ENCODE results near the gene INSRR.

Gene INSRR

GRCh38 chr1:156833603-156834002 is 25.3 kb downstream of the INSRR start:
- no peak for DNase-seq (ENCODE audit: low spot score)
- no peak overlapping the region for H3K4me3 ChIP-seq
- no peak for TF ChIP-seq CTCF (IDR thresholded peaks at IDR 0.05)

GRCh38 chr1:156832434-156832833 is 26.5 kb downstream of the INSRR start:
- DNase-seq (ENCODE audit: low spot score): no peak
- no peak overlapping the region for H3K27ac ChIP-seq
- H3K4me3 ChIP-seq: no peak overlapping the region
- TF ChIP-seq CTCF (IDR thresholded peaks at IDR 0.05): no peak

More at GRCh38 chr1:156833603-156834002, 25.3 kb downstream of the INSRR start:
- no peak overlapping the region for H3K27ac ChIP-seq

GRCh38 chr1:156828400-156829124 is 30.4 kb downstream of the INSRR start:
- DNase-seq (ENCODE audit: low spot score): no peak
- TF ChIP-seq CTCF (IDR thresholded peaks at IDR 0.05): no peak
- Histone ChIP-seq H3K4me3 (no peak overlapping the region), H3K27ac (no peak overlapping the region)

GRCh38 chr1:156826630-156827029 is 32.3 kb downstream of the INSRR start:
- H3K4me3 ChIP-seq: no peak overlapping the region
- TF ChIP-seq CTCF (IDR thresholded peaks at IDR 0.05): no peak
- no peak for DNase-seq (ENCODE audit: low spot score)
- no peak overlapping the region for H3K27ac ChIP-seq

- no peak for TF ChIP-seq CTCF (IDR thresholded peaks at IDR 0.05)
- no peak for DNase-seq (ENCODE audit: low spot score)
- H3K4me3 ChIP-seq: no peak overlapping the region
- no peak overlapping the region for H3K27ac ChIP-seq
Measured at GRCh38 chr1:156823210-156823790, 35.6 kb downstream of the INSRR start.

- no peak for TF ChIP-seq CTCF (IDR thresholded peaks at IDR 0.05)
- Histone ChIP-seq H3K4me3 (no peak overlapping the region), H3K27ac (no peak overlapping the region)
- no peak for DNase-seq (ENCODE audit: low spot score)
Measured at GRCh38 chr1:156822680-156823079, 36.2 kb downstream of the INSRR start.

GRCh38 chr1:156821801-156822200 is 37.1 kb downstream of the INSRR start:
- TF ChIP-seq CTCF (IDR thresholded peaks at IDR 0.05): no peak

More at GRCh38 chr1:156821801-156822200, 37.1 kb downstream of the INSRR start:
- H3K4me3 ChIP-seq: no peak overlapping the region
- no peak for DNase-seq (ENCODE audit: low spot score)
- no peak overlapping the region for H3K27ac ChIP-seq

All from coronary artery (tissue), 2 donors.